Measurements from ENCODE around the gene ATP6V1E1.

Gene ATP6V1E1

GRCh38 chr22:17542452-17542851, 86.1 kb downstream of the ATP6V1E1 start:
- DNase-seq (ENCODE audit: low spot score): no peak
